Prostate gland (tissue), 2 donors: ENCODE measurements around the gene PLK5.

Experiments used
- POLR2A ChIP-seq: fragments of 450-650 bp; IDR thresholded peaks from one replicate; pipeline ENCODE4 v1.6.1; 2016; ENCODE audit warnings: antibody characterized with exemption, mild to moderate bottlenecking
- POLR2AphosphoS5 ChIP-seq: sonication (generic); formaldehyde crosslinking; IDR thresholded peaks from one replicate; pipeline ENCODE4 v1.6.1; 2017; ENCODE audit warnings: antibody characterized with exemption
- TF ChIP-seq, protein P1 (sequence below), 4 experiments: fragments of 200-600 bp in 2 of 4; fragments of 450-650 bp in 2 of 4; sonication (generic) in 2 of 4; IDR thresholded peaks; 1 replicate in 3 of 4; 2 replicates in 1 of 4; pipeline ENCODE4 v1.5.1; 2016 to 2019; ENCODE audit warnings: antibody characterized with exemption in 4 of 4, mild to moderate bottlenecking in 2 of 4, moderate library complexity in 2 of 4

- TF ChIP-seq POLR2A (no peak), POLR2AphosphoS5 (no peak)
- TF ChIP-seq, protein P1, sequence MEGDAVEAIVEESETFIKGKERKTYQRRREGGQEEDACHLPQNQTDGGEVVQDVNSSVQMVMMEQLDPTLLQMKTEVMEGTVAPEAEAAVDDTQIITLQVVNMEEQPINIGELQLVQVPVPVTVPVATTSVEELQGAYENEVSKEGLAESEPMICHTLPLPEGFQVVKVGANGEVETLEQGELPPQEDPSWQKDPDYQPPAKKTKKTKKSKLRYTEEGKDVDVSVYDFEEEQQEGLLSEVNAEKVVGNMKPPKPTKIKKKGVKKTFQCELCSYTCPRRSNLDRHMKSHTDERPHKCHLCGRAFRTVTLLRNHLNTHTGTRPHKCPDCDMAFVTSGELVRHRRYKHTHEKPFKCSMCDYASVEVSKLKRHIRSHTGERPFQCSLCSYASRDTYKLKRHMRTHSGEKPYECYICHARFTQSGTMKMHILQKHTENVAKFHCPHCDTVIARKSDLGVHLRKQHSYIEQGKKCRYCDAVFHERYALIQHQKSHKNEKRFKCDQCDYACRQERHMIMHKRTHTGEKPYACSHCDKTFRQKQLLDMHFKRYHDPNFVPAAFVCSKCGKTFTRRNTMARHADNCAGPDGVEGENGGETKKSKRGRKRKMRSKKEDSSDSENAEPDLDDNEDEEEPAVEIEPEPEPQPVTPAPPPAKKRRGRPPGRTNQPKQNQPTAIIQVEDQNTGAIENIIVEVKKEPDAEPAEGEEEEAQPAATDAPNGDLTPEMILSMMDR (IDR thresholded peaks at IDR 0.05): no peak
These were observed 36.5 kb downstream of the PLK5 start for GRCh38 chr19:1560286-1560882.
